GM20431 (cell line): Measurements from ENCODE around the gene ZCCHC14.

Experiments used
- in situ Hi-C: fragments of 300-500 bp; cut with MseI, MboI; formaldehyde crosslinking; loops from one replicate; pipeline ENCODE4 v1.15.0; 2020; ENCODE audit warnings: low sequenced_read_pairs; ENCODE audit not compliant: unreplicated experiment

ZCCHC14 gene

GRCh38 chr16:87439926-87440325 lies 52.9 kb downstream of the ZCCHC14 start:
- in situ Hi-C loops = no loop called here

GRCh38 chr16:87438611-87438985 lies 54.2 kb downstream of the ZCCHC14 start:
- in situ Hi-C loops = no loop called here

GRCh38 chr16:87437911-87438610 lies 54.8 kb downstream of the ZCCHC14 start:
- in situ Hi-C loops = no loop called here

- in situ Hi-C loops = no loop called here
Observed at GRCh38 chr16:87437327-87437726, 55.5 kb downstream of the ZCCHC14 start.

GRCh38 chr16:87436225-87437172 lies 56.3 kb downstream of the ZCCHC14 start:
- in situ Hi-C loops = no loop called here

GRCh38 chr16:87435372-87436224 lies 57.2 kb downstream of the ZCCHC14 start:
- in situ Hi-C loops = no loop called here

GRCh38 chr16:87434146-87434667 lies 58.6 kb downstream of the ZCCHC14 start:
- in situ Hi-C loops = no loop called here

GRCh38 chr16:87432330-87432915 lies 60.4 kb downstream of the ZCCHC14 start:
- in situ Hi-C loops = no loop called here

GRCh38 chr16:87431926-87432325 lies 60.9 kb downstream of the ZCCHC14 start:
- in situ Hi-C loops = no loop called here

- in situ Hi-C loops = no loop called here
Observed at GRCh38 chr16:87426423-87427215, 66.2 kb downstream of the ZCCHC14 start.

- in situ Hi-C loops = no loop called here
Observed at GRCh38 chr16:87425941-87426340, 66.9 kb downstream of the ZCCHC14 start.

GRCh38 chr16:87424266-87424665 lies 68.6 kb downstream of the ZCCHC14 start:
- in situ Hi-C loops = loop anchor here (25.0 kb wide), 1 partner anchor 213 kb away; no protein-coding TSS in a partner anchor

- in situ Hi-C loops = loop anchor here (25.0 kb wide), 1 partner anchor 214 kb away; no protein-coding TSS in a partner anchor
Observed at GRCh38 chr16:87423429-87423828, 69.4 kb downstream of the ZCCHC14 start.

- in situ Hi-C loops = loop anchor here (25.0 kb wide), 1 partner anchor 215 kb away; no protein-coding TSS in a partner anchor
Observed at GRCh38 chr16:87422106-87422505, 70.7 kb downstream of the ZCCHC14 start.

- in situ Hi-C loops = loop anchor here (25.0 kb wide), 1 partner anchor 216 kb away; no protein-coding TSS in a partner anchor
Observed at GRCh38 chr16:87421003-87421912, 71.6 kb downstream of the ZCCHC14 start.

GRCh38 chr16:87420026-87421002 lies 72.5 kb downstream of the ZCCHC14 start:
- in situ Hi-C loops = loop anchor here (25.0 kb wide), 1 partner anchor 217 kb away; no protein-coding TSS in a partner anchor
